Memory B cell (primary cell): Measurements from ENCODE around the gene SPRY2.

Source experiments
- ATAC-seq: fragments of 150-1000 bp; cut with Tn5 transposase; 2 replicates; pipeline ENCODE4 v1.10.0; 2021; ENCODE audit warnings: low read depth, mild to moderate bottlenecking, moderate library complexity
- DNase-seq, 2 donors: peaks; one replicate each; pipeline ENCODE4 v3.0.0; 2022; ENCODE audit warnings: low spot score in 2 of 2
- H3K27ac Mint-ChIP-seq: one replicate; pipeline ENCODE4 v1.8.0; 2022; ENCODE audit warnings: mild to moderate bottlenecking, moderate library complexity, mixed read lengths
- H3K27me3 Mint-ChIP-seq: one replicate; pipeline ENCODE4 v1.8.0; 2022; ENCODE audit warnings: mixed read lengths
- H3K36me3 Mint-ChIP-seq: one replicate; pipeline ENCODE4 v1.8.0; 2022; ENCODE audit warnings: mild to moderate bottlenecking, mixed read lengths
- H3K4me1 Mint-ChIP-seq: one replicate; pipeline ENCODE4 v1.8.0; 2022; ENCODE audit warnings: mixed read lengths
- H3K4me3 Mint-ChIP-seq: one replicate; pipeline ENCODE4 v1.8.0; 2022; ENCODE audit warnings: mild to moderate bottlenecking, moderate library complexity, mixed read lengths
- H3K9me3 Mint-ChIP-seq: one replicate; pipeline ENCODE4 v1.8.0; 2022; ENCODE audit warnings: mixed read lengths

SPRY2 gene

DNA sequence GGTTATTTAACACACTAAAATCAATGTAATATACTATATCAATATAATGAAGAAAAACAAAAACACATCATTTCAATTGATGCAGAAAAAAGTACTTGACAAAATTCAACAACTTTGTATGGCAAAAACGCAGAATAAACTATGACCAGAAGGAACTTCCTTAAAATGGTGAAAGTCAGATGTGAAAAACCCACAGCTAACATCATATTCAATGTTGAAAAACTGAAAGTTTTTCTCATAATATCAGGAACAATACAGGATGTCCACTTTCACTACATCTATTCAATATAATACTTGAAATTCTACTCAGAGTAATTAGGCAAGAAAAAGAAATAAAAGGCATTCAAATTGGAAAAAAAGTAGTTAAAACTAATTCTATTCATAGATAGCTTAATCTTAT lies 50.3 kb downstream of the SPRY2 start:
- Mint-ChIP-seq H3K4me1 (no peaks in the 10 kb centered on the region), H3K36me3 (no peaks in the 10 kb centered on the region), H3K9me3 (peaks cover 3% of the 10 kb centered on the region), H3K27ac (no peak overlapping the region), H3K27me3 (no peaks in the 10 kb centered on the region), H3K4me3 (no peak overlapping the region)
- DNase-seq (no peak), ATAC-seq (no peak)
